NB4 (cell line): Measurements from ENCODE around the gene MPZL3.

Experiments
- DNase-seq: peaks from one replicate; pipeline ENCODE4 v3.0.0; 2010; ENCODE audit warnings: low read depth
- H3K4me3 ChIP-seq: one replicate; pipeline ENCODE4 v1.5.1; 2011; ENCODE audit warnings: mild to moderate bottlenecking, low read depth, low read length, moderate library complexity
- MYC ChIP-seq: IDR thresholded peaks from 2 replicates; pipeline ENCODE4 v1.6.1; 2011; ENCODE audit warnings: low read depth, low read length
- POLR2A ChIP-seq: IDR thresholded peaks from 2 replicates; pipeline ENCODE4 v1.6.1; 2011; ENCODE audit warnings: mild to moderate bottlenecking; ENCODE audit not compliant: insufficient read length; ENCODE audit errors: extremely low read depth
- TF ChIP-seq, protein P1 (sequence below): IDR thresholded peaks from one replicate; pipeline ENCODE4 v1.5.1; 2012; ENCODE audit warnings: low read depth, low read length
- TF ChIP-seq, protein P2 (sequence below): IDR thresholded peaks from 2 replicates; pipeline ENCODE4 v1.6.1; 2011; ENCODE audit warnings: low read depth, low read length

MPZL3 gene

DNA sequence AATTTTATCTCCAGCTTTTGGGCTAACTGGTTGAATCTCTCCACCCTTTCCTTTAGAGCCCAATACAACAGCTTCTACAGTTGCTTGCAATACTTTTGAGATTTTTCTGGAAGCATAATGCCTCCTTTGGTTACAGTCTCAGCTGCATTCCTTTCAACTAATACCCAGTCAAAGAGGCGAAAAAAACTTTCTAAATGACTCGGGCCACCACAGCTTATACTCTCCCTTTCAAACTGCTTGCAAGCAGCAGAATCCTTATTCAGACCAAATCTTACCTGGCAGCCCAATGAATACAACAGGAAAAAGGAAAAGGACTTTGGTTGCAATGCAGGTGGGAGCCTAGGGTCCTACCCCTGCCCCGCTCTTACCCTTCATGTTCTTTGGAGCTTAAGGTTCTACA is 43.1 kb downstream of the MPZL3 start:
- no peak for DNase-seq
- no peak overlapping the region for H3K4me3 ChIP-seq
- TF ChIP-seq MYC: no peak
- TF ChIP-seq, protein P1, sequence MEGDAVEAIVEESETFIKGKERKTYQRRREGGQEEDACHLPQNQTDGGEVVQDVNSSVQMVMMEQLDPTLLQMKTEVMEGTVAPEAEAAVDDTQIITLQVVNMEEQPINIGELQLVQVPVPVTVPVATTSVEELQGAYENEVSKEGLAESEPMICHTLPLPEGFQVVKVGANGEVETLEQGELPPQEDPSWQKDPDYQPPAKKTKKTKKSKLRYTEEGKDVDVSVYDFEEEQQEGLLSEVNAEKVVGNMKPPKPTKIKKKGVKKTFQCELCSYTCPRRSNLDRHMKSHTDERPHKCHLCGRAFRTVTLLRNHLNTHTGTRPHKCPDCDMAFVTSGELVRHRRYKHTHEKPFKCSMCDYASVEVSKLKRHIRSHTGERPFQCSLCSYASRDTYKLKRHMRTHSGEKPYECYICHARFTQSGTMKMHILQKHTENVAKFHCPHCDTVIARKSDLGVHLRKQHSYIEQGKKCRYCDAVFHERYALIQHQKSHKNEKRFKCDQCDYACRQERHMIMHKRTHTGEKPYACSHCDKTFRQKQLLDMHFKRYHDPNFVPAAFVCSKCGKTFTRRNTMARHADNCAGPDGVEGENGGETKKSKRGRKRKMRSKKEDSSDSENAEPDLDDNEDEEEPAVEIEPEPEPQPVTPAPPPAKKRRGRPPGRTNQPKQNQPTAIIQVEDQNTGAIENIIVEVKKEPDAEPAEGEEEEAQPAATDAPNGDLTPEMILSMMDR: no peak
- no peak for TF ChIP-seq POLR2A
- TF ChIP-seq, protein P2, sequence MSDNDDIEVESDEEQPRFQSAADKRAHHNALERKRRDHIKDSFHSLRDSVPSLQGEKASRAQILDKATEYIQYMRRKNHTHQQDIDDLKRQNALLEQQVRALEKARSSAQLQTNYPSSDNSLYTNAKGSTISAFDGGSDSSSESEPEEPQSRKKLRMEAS: no peak

- no peak for DNase-seq
- H3K4me3 ChIP-seq: no peak overlapping the region
- TF ChIP-seq, protein P1: no peak
- no peak for TF ChIP-seq MYC
- TF ChIP-seq POLR2A: no peak
- TF ChIP-seq, protein P2: no peak
These were observed 45.1 kb downstream of the MPZL3 start for GRCh38 chr11:118207079-118207478.

DNA sequence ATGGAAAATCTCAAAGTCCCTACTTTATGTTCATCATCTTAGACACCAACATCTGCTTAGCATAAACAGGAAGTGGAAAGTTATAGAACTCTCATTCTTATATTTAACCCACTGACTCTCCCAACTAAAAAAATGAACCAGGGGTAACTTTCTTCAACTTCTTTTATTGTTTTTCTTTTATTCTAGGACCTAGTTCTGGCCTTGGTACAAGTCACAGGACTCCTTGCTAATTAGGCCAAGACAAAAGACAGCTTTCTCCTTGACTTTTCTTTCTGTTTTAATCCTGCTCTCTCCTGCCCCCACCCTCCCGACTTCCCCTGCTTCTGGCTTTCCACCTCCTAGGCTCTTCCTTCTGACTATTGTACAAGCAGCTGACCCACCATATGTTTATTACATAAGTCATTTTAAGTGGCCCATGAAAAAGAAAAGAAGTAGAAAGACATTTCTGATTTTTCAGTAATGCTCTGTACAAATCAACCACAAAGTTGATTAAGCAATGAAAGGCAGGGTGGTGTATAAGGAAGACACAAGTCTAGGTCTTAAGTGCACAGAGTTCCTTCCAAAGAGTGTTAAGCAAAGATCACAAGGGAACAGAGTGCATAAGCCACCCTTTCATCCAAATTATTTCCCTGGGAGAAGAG is 45.7 kb downstream of the MPZL3 start:
- peak; percentile 79 for DNase-seq
- TF ChIP-seq, protein P1: no peak
- TF ChIP-seq MYC (no peak), POLR2A (no peak)
- TF ChIP-seq, protein P2: no peak
- no peak overlapping the region for H3K4me3 ChIP-seq

DNA sequence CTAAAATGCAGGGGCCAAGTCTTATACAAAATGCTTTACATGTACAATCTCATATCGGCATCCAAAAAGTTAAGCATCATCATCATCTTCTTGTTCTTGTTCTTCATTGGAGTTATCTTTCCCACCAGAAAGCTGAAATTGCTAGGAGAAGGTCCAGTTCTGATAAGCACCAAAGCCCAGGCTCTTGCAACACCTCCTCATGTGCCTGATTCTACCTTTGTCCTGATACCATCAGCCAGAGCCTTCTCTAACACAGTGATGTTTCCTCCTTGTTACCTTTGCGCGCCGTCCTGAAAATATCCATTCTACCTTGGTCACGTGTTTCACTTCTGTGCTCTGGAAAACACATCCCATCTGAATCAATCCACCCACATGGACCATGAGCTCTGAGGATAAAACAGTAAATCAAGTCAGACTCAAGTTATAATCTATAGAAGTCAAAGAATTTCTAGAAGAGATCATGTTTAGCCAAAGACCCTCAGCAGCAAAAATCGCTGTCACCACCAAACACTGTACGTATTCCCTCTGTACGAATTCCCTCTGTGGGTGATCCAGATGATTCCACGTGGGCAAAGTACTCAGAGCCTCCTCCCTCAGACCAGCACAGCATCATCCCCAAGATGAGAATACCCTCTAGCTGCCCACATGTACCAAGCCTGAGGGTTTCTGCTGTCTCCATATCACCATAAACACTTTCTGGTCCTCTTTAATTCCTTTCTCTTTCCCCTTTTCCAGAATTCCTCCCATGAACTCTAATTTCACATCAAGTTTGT is 46.4 kb downstream of the MPZL3 start:
- DNase-seq: no peak
- TF ChIP-seq, protein P2: no peak
- TF ChIP-seq, protein P1: no peak
- no peak overlapping the region for H3K4me3 ChIP-seq

DNA sequence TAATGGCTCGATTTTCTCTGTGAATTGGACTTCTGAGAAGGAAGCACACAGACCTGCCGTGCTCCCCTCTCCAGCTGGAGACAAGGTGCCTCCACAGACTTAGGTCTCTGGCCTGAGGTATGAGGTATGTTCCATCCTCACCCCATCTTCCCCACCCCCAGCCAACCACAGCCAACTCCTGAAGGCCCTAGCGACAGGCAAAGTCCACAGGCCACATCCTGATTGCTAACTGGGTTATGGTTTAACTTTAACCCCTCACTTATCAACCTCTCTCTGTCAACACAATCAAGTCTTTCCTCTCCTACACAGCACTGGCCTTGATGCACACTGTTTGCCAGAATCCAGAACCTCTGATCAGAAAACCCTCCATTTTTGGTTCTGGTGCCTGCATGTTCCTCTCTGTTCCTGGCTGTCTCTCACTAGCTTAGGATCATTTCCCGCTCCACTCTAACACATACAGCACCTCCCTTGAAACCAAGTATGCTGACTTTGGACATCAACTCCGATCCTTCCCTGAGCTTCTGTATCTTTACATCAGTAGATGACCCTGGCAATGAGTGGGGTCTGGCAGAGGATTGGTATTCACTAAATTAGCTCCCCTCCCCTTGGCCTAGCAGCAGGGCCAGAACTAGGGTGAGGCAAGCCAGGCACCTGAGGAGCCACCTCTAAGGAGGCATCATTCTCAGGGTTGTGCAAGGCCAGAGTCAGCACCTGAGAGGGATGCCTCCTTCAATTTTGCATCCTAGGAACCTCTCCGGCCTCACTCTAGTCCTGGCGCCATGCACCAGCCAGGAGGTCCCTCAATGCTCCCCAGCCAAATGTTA is 49.4 kb downstream of the MPZL3 start:
- DNase-seq: no peak
- TF ChIP-seq POLR2A (no peak), MYC (no peak)
- TF ChIP-seq, protein P1: no peak
- TF ChIP-seq, protein P2: no peak
- no peak overlapping the region for H3K4me3 ChIP-seq
